ENCODE results near the gene PPP1R12B. TPM values are rescaled to one million over a fixed set of nuclear protein-coding genes. Genes with fewer than 3 reads are reported as not detected.
"Not testable (repeated sequence)": the region's sequence is repeated elsewhere in the genome, so short reads cannot be mapped to it uniquely, and the experiment has no call there.

The PPP1R12B gene
- polyA plus RNA-seq, 2 donors: 7.5 to 14.7 TPM

DNA sequence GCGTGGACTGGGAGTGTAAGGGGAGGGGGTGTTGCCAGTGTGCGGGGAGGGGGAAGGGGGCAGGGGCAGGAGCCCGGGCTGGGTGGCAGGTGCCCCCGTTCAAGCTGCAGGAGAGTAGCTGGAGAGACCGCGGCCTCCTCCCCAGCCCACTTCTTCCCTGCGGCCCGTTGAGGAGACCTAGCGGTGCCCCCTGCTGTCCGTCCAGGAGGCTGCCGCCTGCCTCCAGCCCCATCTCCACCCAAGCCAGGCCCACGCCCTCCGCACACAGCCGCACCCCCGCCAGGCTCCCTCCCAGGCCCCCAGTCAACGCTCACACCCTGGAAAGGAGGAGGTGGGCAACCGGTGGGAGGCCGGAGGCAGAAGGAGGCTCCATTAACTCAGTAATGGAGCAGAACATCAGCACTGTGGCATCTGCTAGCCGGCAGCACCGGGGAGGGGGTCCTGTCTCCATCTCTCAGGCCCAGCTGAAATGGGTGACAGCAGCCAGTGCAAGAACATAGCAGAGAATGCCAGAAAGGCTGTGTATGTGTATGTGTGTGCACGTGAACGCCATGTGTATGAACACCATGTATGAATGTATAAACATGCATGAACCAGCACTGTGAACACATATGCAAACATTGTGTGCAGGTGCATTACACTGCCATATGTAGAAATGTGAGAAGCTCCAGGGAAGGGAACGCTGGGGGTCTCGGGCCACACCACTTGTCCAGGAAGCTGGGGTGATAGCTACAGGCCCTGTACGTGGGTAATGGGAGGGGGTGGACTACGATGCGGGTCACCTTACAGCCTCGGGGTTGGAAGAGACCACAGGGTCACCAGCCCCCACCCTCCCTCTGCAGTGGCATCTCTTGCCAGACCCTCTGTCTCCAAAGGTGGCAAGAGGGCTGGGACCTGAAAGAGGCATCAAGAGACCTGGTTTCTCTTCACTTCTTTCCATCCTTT is 277.2 kb downstream of the PPP1R12B start:
- Histone ChIP-seq H3K9me3 (ENCODE audit: control insufficient read depth in 2 of 2, insufficient read depth in 1 of 2, low read depth in 1 of 2, low read length in 1 of 2) (no peaks in the 10 kb centered on the region), H3K36me3 (ENCODE audit: control insufficient read depth in 2 of 2, insufficient read depth in 2 of 2, low read length in 1 of 2) (no peaks in the 10 kb centered on the region), H3K27me3 (ENCODE audit: control insufficient read depth in 1 of 2, insufficient read depth in 2 of 2, low read length in 2 of 2) (no peaks in the 10 kb centered on the region), H3K4me1 (ENCODE audit: control insufficient read depth in 2 of 2, insufficient read depth in 2 of 2, low read length in 1 of 2) (peaks cover 0 to 2% of the 10 kb centered on the region in 2 donors), H3K4me3 (ENCODE audit: low read depth in 1 of 2, low read length in 2 of 2) (no peak overlapping the region), H3K27ac (ENCODE audit: low read depth in 2 of 2, low read length in 1 of 2) (no peak overlapping the region)
- 36 to 59% methylated on average over 15 to 28 of the region's 28 CpGs for WGBS, 2 donors

DNA sequence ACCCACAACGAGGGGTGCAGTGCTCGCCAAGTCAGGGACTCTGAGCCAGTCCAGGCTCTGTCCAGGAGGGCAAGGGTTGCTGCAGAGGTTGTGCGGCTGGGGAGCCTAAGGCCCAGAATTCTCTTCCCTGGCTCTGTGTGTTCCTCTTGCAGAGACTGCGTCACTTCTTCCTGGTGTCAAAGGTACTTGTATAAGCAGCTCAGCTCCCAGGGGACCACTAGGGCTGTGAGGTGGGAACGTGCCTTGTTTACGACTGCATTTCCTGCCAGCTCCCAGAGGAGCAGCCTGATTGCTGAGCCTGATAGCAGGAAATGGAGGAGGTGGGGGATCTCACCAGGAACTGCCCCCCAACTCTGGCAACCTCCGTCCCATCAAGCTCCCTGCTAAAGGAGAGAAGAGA is 278.5 kb downstream of the PPP1R12B start:
- H3K4me3 ChIP-seq (ENCODE audit: low read depth in 1 of 2, low read length in 2 of 2); H3K4me1 ChIP-seq (ENCODE audit: control insufficient read depth in 2 of 2, insufficient read depth in 2 of 2, low read length in 1 of 2); H3K27me3 ChIP-seq (ENCODE audit: control insufficient read depth in 1 of 2, insufficient read depth in 2 of 2, low read length in 2 of 2); H3K9me3 ChIP-seq (ENCODE audit: control insufficient read depth in 2 of 2, insufficient read depth in 1 of 2, low read depth in 1 of 2, low read length in 1 of 2); H3K27ac ChIP-seq (ENCODE audit: low read depth in 2 of 2, low read length in 1 of 2); H3K36me3 ChIP-seq (ENCODE audit: control insufficient read depth in 2 of 2, insufficient read depth in 2 of 2, low read length in 1 of 2): not testable (repeated sequence)
- 66 to 70% methylated on average over 7 of the region's 7 CpGs for WGBS, 2 donors

DNA sequence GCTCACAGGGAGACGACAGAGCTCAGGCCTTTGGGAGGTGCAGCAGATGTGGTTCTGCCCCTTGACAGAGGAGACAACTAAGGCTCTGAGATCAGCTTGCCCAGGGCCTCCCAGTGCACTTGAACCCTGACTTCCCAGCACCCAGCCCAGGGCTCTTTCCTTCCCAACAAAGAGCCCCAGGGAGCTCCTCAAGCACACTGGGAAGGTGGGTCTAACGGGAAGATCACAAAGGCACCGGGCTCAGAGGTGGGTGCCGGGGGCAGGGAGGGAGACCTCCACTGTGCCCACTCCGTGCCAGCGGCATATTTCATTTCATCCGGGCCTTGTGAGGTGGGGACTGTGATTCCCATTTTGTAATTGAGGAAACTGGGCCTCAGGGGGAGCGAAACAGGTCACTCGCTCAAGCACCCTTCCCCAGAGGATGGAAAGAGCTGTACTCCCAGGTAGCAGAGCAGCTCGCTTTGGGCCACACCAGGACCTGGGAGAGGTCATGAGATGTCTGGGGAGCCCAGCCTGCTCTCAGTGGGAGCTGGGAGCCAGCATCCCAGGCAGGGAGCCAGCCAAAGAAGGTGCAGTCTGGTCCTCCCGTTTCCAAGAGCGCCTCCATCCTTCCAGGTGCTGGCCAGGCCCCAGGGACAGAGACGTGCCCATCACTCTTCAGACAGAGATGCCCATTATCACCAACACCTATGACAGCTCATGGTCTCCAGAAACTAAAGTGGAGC is 279.5 kb downstream of the PPP1R12B start:
- 80 to 84% methylated on average over 13 of the region's 13 CpGs for WGBS, 2 donors
- Histone ChIP-seq H3K27me3 (ENCODE audit: control insufficient read depth in 1 of 2, insufficient read depth in 2 of 2, low read length in 2 of 2) (no peaks in the 10 kb centered on the region), H3K9me3 (ENCODE audit: control insufficient read depth in 2 of 2, insufficient read depth in 1 of 2, low read depth in 1 of 2, low read length in 1 of 2) (no peaks in the 10 kb centered on the region), H3K27ac (ENCODE audit: low read depth in 2 of 2, low read length in 1 of 2) (no peak overlapping the region), H3K4me3 (ENCODE audit: low read depth in 1 of 2, low read length in 2 of 2) (no peak overlapping the region), H3K36me3 (ENCODE audit: control insufficient read depth in 2 of 2, insufficient read depth in 2 of 2, low read length in 1 of 2) (no peaks in the 10 kb centered on the region), H3K4me1 (ENCODE audit: control insufficient read depth in 2 of 2, insufficient read depth in 2 of 2, low read length in 1 of 2) (peaks cover 0 to 2% of the 10 kb centered on the region in 2 donors)

- Histone ChIP-seq H3K4me1 (ENCODE audit: control insufficient read depth in 2 of 2, insufficient read depth in 2 of 2, low read length in 1 of 2) (peaks cover 0 to 2% of the 10 kb centered on the region in 2 donors), H3K9me3 (ENCODE audit: control insufficient read depth in 2 of 2, insufficient read depth in 1 of 2, low read depth in 1 of 2, low read length in 1 of 2) (no peaks in the 10 kb centered on the region), H3K36me3 (ENCODE audit: control insufficient read depth in 2 of 2, insufficient read depth in 2 of 2, low read length in 1 of 2) (no peaks in the 10 kb centered on the region), H3K27me3 (ENCODE audit: control insufficient read depth in 1 of 2, insufficient read depth in 2 of 2, low read length in 2 of 2) (no peaks in the 10 kb centered on the region), H3K27ac (ENCODE audit: low read depth in 2 of 2, low read length in 1 of 2) (no peak overlapping the region), H3K4me3 (ENCODE audit: low read depth in 1 of 2, low read length in 2 of 2) (no peak overlapping the region)
- WGBS, 2 donors: 85 to 89% methylated on average over 7 of the region's 7 CpGs
Observed at GRCh38 chr1:202628646-202629215, 280.2 kb downstream of the PPP1R12B start.

- not testable (repeated sequence) for H3K27me3 ChIP-seq (ENCODE audit: control insufficient read depth in 1 of 2, insufficient read depth in 2 of 2, low read length in 2 of 2); H3K4me1 ChIP-seq (ENCODE audit: control insufficient read depth in 2 of 2, insufficient read depth in 2 of 2, low read length in 1 of 2)
- WGBS, 2 donors: 67 to 75% methylated on average over 2 of the region's 2 CpGs
Observed at GRCh38 chr1:202629257-202629811, 280.8 kb downstream of the PPP1R12B start.

DNA sequence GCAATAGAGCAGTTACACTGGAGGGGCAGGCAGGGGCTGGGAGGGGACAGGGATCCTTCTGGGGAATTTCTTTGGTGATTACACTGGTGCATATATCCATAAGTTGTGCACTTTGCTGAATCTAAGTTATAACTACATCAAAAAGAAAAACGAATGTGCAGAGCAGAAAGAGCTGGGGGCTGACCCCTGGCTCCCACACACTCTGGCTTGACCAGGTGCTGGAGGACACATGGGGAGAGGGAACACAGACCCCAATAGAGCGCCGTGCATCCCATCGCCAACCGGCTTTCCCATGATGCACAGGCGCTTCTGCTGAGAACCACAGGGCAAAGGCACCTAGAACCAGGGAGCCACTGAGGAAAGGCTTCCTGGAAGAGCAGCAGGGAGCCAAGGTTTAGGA is 281.6 kb downstream of the PPP1R12B start:
- 84 to 86% methylated on average over 6 of the region's 6 CpGs for WGBS, 2 donors

More at GRCh38 chr1:202629257-202629811, 280.8 kb downstream of the PPP1R12B start:
- not testable (repeated sequence) for H3K9me3 ChIP-seq (ENCODE audit: control insufficient read depth in 2 of 2, insufficient read depth in 1 of 2, low read depth in 1 of 2, low read length in 1 of 2); H3K36me3 ChIP-seq (ENCODE audit: control insufficient read depth in 2 of 2, insufficient read depth in 2 of 2, low read length in 1 of 2); H3K4me3 ChIP-seq (ENCODE audit: low read depth in 1 of 2, low read length in 2 of 2); H3K27ac ChIP-seq (ENCODE audit: low read depth in 2 of 2, low read length in 1 of 2)

DNA sequence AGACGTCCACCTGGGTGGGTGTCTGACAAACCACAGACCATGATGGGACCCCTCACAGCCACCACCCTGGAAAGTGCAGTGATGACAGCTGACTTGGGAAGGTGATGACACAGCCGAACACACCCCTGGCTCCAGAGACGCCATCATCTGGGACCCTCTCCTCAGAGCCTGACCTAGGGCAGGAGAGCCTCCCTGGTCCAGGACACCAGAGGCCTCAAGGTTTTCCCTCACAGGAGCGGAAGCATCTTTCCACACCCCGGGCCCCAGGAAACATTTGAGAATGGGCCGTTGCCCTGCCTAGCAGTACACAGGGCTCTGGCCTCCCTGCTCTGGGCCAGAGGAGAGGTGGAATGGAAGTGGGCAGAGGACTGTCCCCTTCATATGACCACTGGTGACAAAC is 282.0 kb downstream of the PPP1R12B start:
- H3K27me3 ChIP-seq (ENCODE audit: control insufficient read depth in 1 of 2, insufficient read depth in 2 of 2, low read length in 2 of 2): no peaks in the 10 kb centered on the region
- 67 to 77% methylated on average over 6 of the region's 6 CpGs for WGBS, 2 donors

More for the DNA sequence above, 281.6 kb downstream of the PPP1R12B start:
- H3K4me1 ChIP-seq (ENCODE audit: control insufficient read depth in 2 of 2, insufficient read depth in 2 of 2, low read length in 1 of 2); H3K36me3 ChIP-seq (ENCODE audit: control insufficient read depth in 2 of 2, insufficient read depth in 2 of 2, low read length in 1 of 2); H3K27ac ChIP-seq (ENCODE audit: low read depth in 2 of 2, low read length in 1 of 2); H3K27me3 ChIP-seq (ENCODE audit: control insufficient read depth in 1 of 2, insufficient read depth in 2 of 2, low read length in 2 of 2); H3K4me3 ChIP-seq (ENCODE audit: low read depth in 1 of 2, low read length in 2 of 2); H3K9me3 ChIP-seq (ENCODE audit: control insufficient read depth in 2 of 2, insufficient read depth in 1 of 2, low read depth in 1 of 2, low read length in 1 of 2): not testable (repeated sequence)

DNA sequence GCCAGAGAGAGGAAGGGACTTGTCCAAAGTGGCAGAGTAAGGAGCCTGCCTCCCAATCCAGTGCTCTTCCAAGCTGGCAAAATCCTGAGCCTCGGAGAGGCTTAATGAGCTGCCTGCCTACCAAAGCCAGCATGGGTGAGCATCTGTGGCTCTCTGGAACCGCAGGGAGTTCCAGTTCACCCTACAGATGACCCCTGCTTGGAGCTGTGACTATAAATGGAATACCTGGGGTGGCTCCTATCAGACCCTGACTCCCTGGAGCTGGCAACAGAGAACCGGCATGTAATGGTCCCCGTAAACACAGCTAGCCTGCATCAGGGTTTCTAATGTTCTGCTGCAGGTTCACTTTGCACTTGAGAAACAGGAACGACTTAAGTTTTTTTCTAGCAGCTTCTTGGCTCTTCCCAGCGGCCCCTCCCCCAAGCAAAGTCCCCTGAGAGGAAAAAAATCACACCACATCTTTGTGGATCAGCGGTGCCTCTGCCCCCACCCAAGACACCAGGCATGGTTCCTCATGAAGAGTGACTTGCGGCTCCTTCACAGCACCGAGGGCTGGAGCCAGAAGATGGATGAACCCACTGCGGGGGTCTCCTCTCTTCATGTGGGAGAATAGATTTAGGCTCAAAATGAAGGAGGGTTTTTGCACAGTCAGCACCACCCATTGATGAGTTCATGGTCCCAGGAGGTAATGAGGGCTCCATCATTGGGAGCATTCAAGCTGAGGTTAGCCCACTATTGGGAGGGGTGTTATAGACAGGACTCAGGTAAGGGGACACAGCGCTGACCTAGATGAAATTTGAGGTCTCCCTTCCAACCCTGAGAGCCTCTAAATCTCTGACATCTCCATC is 282.8 kb downstream of the PPP1R12B start:
- H3K27me3 ChIP-seq (ENCODE audit: control insufficient read depth in 1 of 2, insufficient read depth in 2 of 2, low read length in 2 of 2): no peaks in the 10 kb centered on the region
- no peak overlapping the region for H3K27ac ChIP-seq (ENCODE audit: low read depth in 2 of 2, low read length in 1 of 2)
- no peaks in the 10 kb centered on the region for H3K4me1 ChIP-seq (ENCODE audit: control insufficient read depth in 2 of 2, insufficient read depth in 2 of 2, low read length in 1 of 2)
- 69% methylated on average over 11 of the region's 11 CpGs for WGBS, 2 donors
- H3K9me3 ChIP-seq (ENCODE audit: control insufficient read depth in 2 of 2, insufficient read depth in 1 of 2, low read depth in 1 of 2, low read length in 1 of 2): no peaks in the 10 kb centered on the region
- H3K4me3 ChIP-seq (ENCODE audit: low read depth in 1 of 2, low read length in 2 of 2): no peak overlapping the region
- H3K36me3 ChIP-seq (ENCODE audit: control insufficient read depth in 2 of 2, insufficient read depth in 2 of 2, low read length in 1 of 2): no peaks in the 10 kb centered on the region

More for the DNA sequence above, 282.0 kb downstream of the PPP1R12B start:
- H3K4me3 ChIP-seq (ENCODE audit: low read depth in 1 of 2, low read length in 2 of 2): no peak overlapping the region
- no peaks in the 10 kb centered on the region for H3K36me3 ChIP-seq (ENCODE audit: control insufficient read depth in 2 of 2, insufficient read depth in 2 of 2, low read length in 1 of 2)
- H3K4me1 ChIP-seq (ENCODE audit: control insufficient read depth in 2 of 2, insufficient read depth in 2 of 2, low read length in 1 of 2): peaks cover 0 to 2% of the 10 kb centered on the region in 2 donors
- no peak overlapping the region for H3K27ac ChIP-seq (ENCODE audit: low read depth in 2 of 2, low read length in 1 of 2)
- no peaks in the 10 kb centered on the region for H3K9me3 ChIP-seq (ENCODE audit: control insufficient read depth in 2 of 2, insufficient read depth in 1 of 2, low read depth in 1 of 2, low read length in 1 of 2)

- no peaks in the 10 kb centered on the region for H3K27me3 ChIP-seq (ENCODE audit: control insufficient read depth in 1 of 2, insufficient read depth in 2 of 2, low read length in 2 of 2)
Observed at GRCh38 chr1:202632241-202632640, 283.7 kb downstream of the PPP1R12B start.

More at GRCh38 chr1:202632241-202632640, 283.7 kb downstream of the PPP1R12B start:
- Histone ChIP-seq H3K36me3 (ENCODE audit: control insufficient read depth in 2 of 2, insufficient read depth in 2 of 2, low read length in 1 of 2) (no peaks in the 10 kb centered on the region), H3K4me3 (ENCODE audit: low read depth in 1 of 2, low read length in 2 of 2) (no peak overlapping the region), H3K4me1 (ENCODE audit: control insufficient read depth in 2 of 2, insufficient read depth in 2 of 2, low read length in 1 of 2) (no peaks in the 10 kb centered on the region), H3K27ac (ENCODE audit: low read depth in 2 of 2, low read length in 1 of 2) (no peak overlapping the region), H3K9me3 (ENCODE audit: control insufficient read depth in 2 of 2, insufficient read depth in 1 of 2, low read depth in 1 of 2, low read length in 1 of 2) (no peaks in the 10 kb centered on the region)
- 77 to 84% methylated on average over 10 of the region's 10 CpGs for WGBS, 2 donors

Measured in esophagus (tissue), 2 donors.